Activated B cell treated with CpG ODN at 0.5 μM for 24 hours (primary cell): Measurements from ENCODE around the gene MYLK3. TPM values are rescaled to one million over a fixed set of nuclear protein-coding genes. Genes with fewer than 3 reads are reported as not detected.
"Not testable (repeated sequence)": the region's sequence is repeated elsewhere in the genome, so short reads cannot be mapped to it uniquely, and the experiment has no call there.

Source experiments
- ATAC-seq: fragments of 200-7000 bp; cut with Tn5 transposase; one replicate; pipeline ENCODE4 v1.10.0; 2021; ENCODE audit warnings: low read depth, mild to moderate bottlenecking, moderate library complexity
- CTCF ChIA-PET: fragments of 350-600 bp; sonication (Branson Sonifier 250); formaldehyde crosslinking; loops from one replicate; lab custom pipeline; 2021; ENCODE audit warnings: antibody characterized with exemption; lab: Charles Lee
- POLR2A ChIA-PET: fragments of 350-600 bp; sonication (Branson Sonifier 250); formaldehyde crosslinking; loops from one replicate; lab custom pipeline; 2021; ENCODE audit warnings: antibody characterized with exemption; lab: Charles Lee
- DNase-seq: peaks from one replicate; pipeline ENCODE4 v3.0.0; 2022
- H3K27ac Mint-ChIP-seq: one replicate; pipeline ENCODE4 v1.8.0; 2020; ENCODE audit warnings: mixed read lengths
- H3K27me3 Mint-ChIP-seq: one replicate; pipeline ENCODE4 v1.8.0; 2021; ENCODE audit warnings: mixed read lengths
- H3K36me3 Mint-ChIP-seq: one replicate; pipeline ENCODE4 v1.8.0; 2021; ENCODE audit warnings: low read depth, mixed read lengths
- H3K4me1 Mint-ChIP-seq: one replicate; pipeline ENCODE4 v1.8.0; 2021; ENCODE audit warnings: mixed read lengths
- H3K4me3 Mint-ChIP-seq: one replicate; pipeline ENCODE4 v1.8.0; 2020; ENCODE audit warnings: mild to moderate bottlenecking, mixed read lengths
- H3K9me3 Mint-ChIP-seq: one replicate; pipeline ENCODE4 v1.8.0; 2020; ENCODE audit warnings: mixed read lengths
- intact Hi-C: fragments of 100-400 bp; cut with micrococcal nuclease; formaldehyde crosslinking; loops from one replicate; pipeline ENCODE4 v1.15.1; 2024
- total RNA-seq: library from RNA; stranded (reverse); gene quantifications from 2 replicates; pipeline ENCODE4 v1.2.3, GENCODE V29; 2022
- TF ChIP-seq, protein P1 (sequence below): fragments of 200-600 bp; IDR thresholded peaks from one replicate; pipeline ENCODE4 v1.8.0; 2022; ENCODE audit warnings: antibody characterized with exemption, mild to moderate bottlenecking

Gene MYLK3
- total RNA-seq, 1 donor from 2014 or later, result 0.55 TPM

DNA sequence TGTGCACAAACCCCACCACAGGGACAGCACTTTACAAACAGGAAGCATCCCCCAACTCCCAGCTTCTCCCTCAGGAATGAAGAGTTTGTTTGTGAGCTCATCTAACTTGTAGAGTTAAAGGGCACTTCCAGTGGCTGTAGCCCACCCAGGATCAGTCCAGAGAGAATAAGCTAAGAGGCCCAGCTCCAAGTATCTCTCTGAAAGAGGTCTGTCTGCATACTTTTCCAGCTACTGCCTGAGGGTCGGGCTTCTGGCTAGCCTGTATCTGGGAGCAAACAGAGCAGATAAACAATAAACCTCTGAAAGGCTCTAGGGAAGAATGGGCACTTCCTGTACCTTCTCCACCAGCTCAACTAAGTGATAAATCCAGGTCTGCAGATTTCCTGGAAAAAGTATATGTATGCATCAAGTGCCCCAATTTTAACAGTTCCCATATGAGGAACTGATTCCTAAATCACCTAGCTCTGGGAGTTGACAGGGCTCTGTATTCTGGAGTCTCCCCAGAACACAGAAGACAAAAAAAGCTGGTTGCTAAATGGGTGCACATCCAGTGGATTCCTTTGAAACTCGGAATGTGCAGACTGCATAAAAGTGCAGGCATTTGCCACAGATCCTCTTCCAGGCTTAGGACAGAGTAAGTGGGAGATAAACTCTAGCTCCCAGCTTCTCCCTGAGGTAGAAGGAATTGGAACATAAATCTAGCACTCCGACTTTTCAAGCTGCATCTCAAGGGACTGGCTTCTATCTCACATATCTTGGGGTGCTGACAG, 37.1 kb upstream of the MYLK3 start:
- Mint-ChIP-seq H3K27me3 (no peaks in the 10 kb centered on the region), H3K9me3 (peaks cover 7% of the 10 kb centered on the region), H3K4me3 (no peak overlapping the region), H3K27ac (no peak overlapping the region), H3K4me1 (peaks cover 42% of the 10 kb centered on the region), H3K36me3 (peaks cover 4% of the 10 kb centered on the region)
- ATAC-seq, result no peak
- ChIA-PET CTCF (no interaction called here), POLR2A (no interaction called here)
- intact Hi-C loops, result loop anchor here (5.0 to 10.0 kb wide), 4 partner anchors 132 to 1820 kb away; partner anchors contain the start of gene NETO2
- DNase-seq, result no peak
- TF ChIP-seq, protein P1, sequence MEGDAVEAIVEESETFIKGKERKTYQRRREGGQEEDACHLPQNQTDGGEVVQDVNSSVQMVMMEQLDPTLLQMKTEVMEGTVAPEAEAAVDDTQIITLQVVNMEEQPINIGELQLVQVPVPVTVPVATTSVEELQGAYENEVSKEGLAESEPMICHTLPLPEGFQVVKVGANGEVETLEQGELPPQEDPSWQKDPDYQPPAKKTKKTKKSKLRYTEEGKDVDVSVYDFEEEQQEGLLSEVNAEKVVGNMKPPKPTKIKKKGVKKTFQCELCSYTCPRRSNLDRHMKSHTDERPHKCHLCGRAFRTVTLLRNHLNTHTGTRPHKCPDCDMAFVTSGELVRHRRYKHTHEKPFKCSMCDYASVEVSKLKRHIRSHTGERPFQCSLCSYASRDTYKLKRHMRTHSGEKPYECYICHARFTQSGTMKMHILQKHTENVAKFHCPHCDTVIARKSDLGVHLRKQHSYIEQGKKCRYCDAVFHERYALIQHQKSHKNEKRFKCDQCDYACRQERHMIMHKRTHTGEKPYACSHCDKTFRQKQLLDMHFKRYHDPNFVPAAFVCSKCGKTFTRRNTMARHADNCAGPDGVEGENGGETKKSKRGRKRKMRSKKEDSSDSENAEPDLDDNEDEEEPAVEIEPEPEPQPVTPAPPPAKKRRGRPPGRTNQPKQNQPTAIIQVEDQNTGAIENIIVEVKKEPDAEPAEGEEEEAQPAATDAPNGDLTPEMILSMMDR, result no peak

DNA sequence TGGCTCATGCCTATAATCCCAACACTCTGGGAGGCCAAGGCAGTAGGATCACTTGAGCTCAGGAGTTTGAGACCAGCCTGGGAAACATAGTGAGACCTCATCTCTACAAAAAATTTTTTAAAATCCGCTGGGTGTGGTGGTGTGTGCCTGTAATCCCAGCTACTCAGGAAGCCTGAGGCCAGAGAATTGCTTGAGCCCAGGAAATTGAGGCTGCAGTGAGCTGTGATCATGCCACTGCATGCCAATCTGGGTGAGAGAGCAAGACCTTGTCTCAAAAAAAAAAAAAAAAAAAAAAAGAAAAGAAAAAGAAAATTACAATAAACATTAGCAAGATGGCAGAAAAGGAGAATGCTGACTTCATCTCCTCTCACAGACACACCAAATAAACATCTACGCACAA, 36.4 kb upstream of the MYLK3 start:
- H3K27ac Mint-ChIP-seq, H3K27me3 Mint-ChIP-seq, H3K4me3 Mint-ChIP-seq, DNase-seq, ATAC-seq, H3K36me3 Mint-ChIP-seq, CTCF ChIA-PET, H3K9me3 Mint-ChIP-seq, POLR2A ChIA-PET: not testable (repeated sequence)
- intact Hi-C loops, result loop anchor here (10.0 kb wide), 1 partner anchor 1820 kb away; no protein-coding TSS in a partner anchor
- peaks cover 36% of the 10 kb centered on the region for H3K4me1 Mint-ChIP-seq

DNA sequence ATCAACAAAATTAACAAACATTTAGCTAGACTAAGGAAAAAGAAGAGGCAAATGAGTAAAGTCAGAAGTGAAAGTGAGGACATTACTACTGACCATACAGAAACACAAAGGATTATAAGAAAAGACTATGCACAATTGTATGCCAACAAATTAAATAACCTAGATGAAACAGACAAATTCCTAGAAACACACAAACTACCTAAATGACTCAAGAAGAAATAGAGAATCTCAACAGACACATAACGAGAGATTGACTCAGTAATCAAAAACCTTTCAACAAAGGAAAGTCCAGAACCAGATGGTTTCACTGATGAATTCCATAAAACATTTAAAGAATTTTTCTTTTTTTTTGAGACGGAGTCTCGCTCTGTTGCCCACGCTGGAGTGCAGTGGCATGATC, 35.7 kb upstream of the MYLK3 start:
- Mint-ChIP-seq H3K27ac (no peak overlapping the region), H3K9me3 (peaks cover 7% of the 10 kb centered on the region), H3K4me3 (no peak overlapping the region), H3K36me3 (peaks cover 4% of the 10 kb centered on the region), H3K27me3 (no peaks in the 10 kb centered on the region), H3K4me1 (peaks cover 28% of the 10 kb centered on the region)
- TF ChIP-seq, protein P1, result no peak
- DNase-seq (no peak), ATAC-seq (no peak)
- intact Hi-C loops, result loop anchor here (10.0 kb wide), 1 partner anchor 1821 kb away; no protein-coding TSS in a partner anchor
- POLR2A ChIA-PET, result no interaction called here
- CTCF ChIA-PET, result no interaction called here

DNA sequence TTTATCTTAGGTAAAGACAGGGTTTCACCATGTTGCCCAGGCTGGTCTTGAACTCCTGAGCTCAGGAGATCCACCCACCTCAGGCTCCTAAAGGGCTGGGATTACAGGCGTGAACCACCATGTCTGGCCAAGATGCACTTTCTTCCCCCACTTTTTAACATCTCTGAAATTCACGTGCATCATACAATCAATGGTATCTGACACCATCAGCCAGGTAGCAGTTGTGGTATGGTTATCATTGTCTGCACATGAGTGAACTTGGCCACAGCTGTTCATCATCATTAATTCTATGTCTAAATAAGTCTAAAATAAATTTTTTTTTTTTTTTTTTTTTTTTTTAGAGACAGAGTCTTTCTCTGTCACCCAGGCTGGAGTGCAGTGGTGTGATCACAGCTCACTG, 34.2 kb upstream of the MYLK3 start:
- ChIA-PET CTCF (no interaction called here), POLR2A (interaction anchor here (0.7 kb wide), 1 partner anchor 72 kb away, joined by 7 read pairs; no protein-coding TSS in a partner anchor)
- Mint-ChIP-seq H3K4me3 (no peak overlapping the region), H3K27ac (no peak overlapping the region), H3K9me3 (peaks cover 7% of the 10 kb centered on the region), H3K27me3 (no peaks in the 10 kb centered on the region), H3K36me3 (peaks cover 4% of the 10 kb centered on the region), H3K4me1 (peaks cover 16% of the 10 kb centered on the region)
- TF ChIP-seq, protein P1, result no peak
- DNase-seq, result no peak
- intact Hi-C loops, result loop anchor here (10.0 kb wide), 1 partner anchor 1822 kb away; no protein-coding TSS in a partner anchor
- ATAC-seq, result no peak

DNA sequence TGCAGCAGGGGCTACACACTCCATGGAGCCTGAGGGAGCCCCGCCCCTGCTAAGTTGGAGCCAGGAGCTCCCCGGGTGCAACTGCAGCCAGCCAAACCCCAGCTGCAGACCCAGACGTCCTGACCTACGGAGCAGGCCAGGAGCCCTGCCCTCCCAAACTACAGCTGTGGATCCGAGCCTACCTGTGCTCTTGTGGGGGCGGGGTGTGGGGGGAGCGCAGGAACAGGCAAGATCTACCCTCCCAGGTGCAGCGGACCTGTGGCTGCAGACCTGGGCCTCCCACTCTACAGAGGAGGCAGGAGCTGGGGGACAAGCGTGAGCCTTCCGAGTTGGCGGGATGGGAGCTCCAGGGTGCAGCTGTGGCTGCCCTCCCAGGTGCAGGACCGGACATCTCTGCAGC, 29.7 kb upstream of the MYLK3 start:
- Mint-ChIP-seq H3K27me3 (no peaks in the 10 kb centered on the region), H3K4me1 (peaks cover 16% of the 10 kb centered on the region), H3K9me3 (no peaks in the 10 kb centered on the region), H3K4me3 (no peak overlapping the region), H3K27ac (no peak overlapping the region), H3K36me3 (no peaks in the 10 kb centered on the region)
- TF ChIP-seq, protein P1, result no peak
- DNase-seq (no peak), ATAC-seq (no peak)
- ChIA-PET POLR2A (no interaction called here), CTCF (no interaction called here)
- intact Hi-C loops, result no loop called here
